ENCODE data around the gene TCAIM.
"Not testable (repeated sequence)": the region's sequence is repeated elsewhere in the genome, so short reads cannot be mapped to it uniquely, and the experiment has no call there.

TCAIM gene

DNA sequence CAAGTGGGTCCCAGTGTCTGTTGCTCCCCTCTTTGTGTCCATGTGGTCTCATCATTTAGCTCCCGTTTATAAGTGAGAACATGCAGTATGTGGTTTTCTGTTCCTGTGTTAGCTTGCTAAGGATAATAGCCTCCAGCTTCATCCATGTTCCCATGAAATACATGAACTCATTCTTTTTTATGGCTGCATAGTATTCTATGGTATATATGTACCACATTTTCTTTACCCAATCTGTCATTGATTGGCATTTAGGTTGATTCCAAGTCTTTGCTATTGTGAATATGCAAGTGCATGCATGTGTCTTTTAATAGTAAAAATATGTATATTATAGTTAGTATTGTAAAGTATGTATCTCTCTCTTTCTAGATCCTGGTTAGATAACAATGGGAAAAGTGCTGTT, 53.9 kb downstream of the TCAIM start:
- Histone ChIP-seq H3K4me2 (ENCODE audit: insufficient read depth, low read length) (no peak overlapping the region), H3K4me3 (ENCODE audit: low read depth in 1 of 2, low read length in 2 of 2) (no peak overlapping the region), H3K36me3 (ENCODE audit: insufficient read depth, low read length) (no peaks in the 10 kb centered on the region), H3K27me3 (ENCODE audit: insufficient read depth, low read length, poor library complexity) (no peaks in the 10 kb centered on the region), H3K9ac (ENCODE audit: low read depth, low read length) (no peak overlapping the region), H3K27ac (ENCODE audit: low read length) (no peak overlapping the region), H3K4me1 (ENCODE audit: insufficient read depth, low read length) (no peaks in the 10 kb centered on the region), H2AFZ (ENCODE audit: low read depth, low read length) (no peak overlapping the region), H3K9me3 (ENCODE audit: insufficient read depth, low read length, severe bottlenecking) (peaks cover 2% of the 10 kb centered on the region), H3K79me2 (ENCODE audit: insufficient read depth, low read length) (no peaks in the 10 kb centered on the region), H4K20me1 (ENCODE audit: insufficient read depth, low read length) (no peaks in the 10 kb centered on the region)
- no peak for DNase-seq
- TF ChIP-seq EZH2 (IDR thresholded peaks at IDR 0.05; ENCODE audit: borderline replicate concordance, low read depth, low read length, severe bottlenecking) (no peak), CTCF (IDR thresholded peaks at IDR 0.05; ENCODE audit: borderline replicate concordance, extremely low read depth, low read length, poor library complexity, severe bottlenecking) (no peak)
- no peak for ATAC-seq (ENCODE audit: insufficient read depth, low read depth)

DNA sequence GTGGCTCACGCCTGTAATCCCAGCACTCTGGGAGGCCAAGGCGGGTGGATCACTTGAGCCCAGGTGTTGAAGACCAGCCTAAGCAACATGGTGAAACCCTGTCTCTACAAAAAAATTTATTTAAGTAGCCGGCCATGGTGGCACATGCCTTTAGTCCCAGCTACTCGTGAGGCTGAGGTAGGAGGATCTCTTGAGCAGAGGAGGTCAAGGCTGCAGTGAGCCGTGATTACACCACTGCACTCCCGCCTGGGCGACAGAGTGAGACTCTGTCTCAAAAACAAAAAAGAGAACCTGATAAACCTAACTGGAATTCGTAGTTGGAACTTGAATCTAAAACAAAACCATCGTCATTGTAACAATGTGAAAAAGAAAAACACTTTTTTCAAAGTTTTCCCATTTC, 57.1 kb downstream of the TCAIM start:
- TF ChIP-seq CTCF (IDR thresholded peaks at IDR 0.05; ENCODE audit: borderline replicate concordance, extremely low read depth, low read length, poor library complexity, severe bottlenecking) = no peak
- TF ChIP-seq EZH2 (IDR thresholded peaks at IDR 0.05; ENCODE audit: borderline replicate concordance, low read depth, low read length, severe bottlenecking) = no peak
- Histone ChIP-seq H3K36me3 (ENCODE audit: insufficient read depth, low read length) (no peaks in the 10 kb centered on the region), H2AFZ (ENCODE audit: low read depth, low read length) (no peak overlapping the region), H3K4me2 (ENCODE audit: insufficient read depth, low read length) (no peak overlapping the region), H3K9me3 (ENCODE audit: insufficient read depth, low read length, severe bottlenecking) (no peaks in the 10 kb centered on the region), H3K27me3 (ENCODE audit: insufficient read depth, low read length, poor library complexity) (no peaks in the 10 kb centered on the region), H3K4me1 (ENCODE audit: insufficient read depth, low read length) (no peaks in the 10 kb centered on the region), H3K9ac (ENCODE audit: low read depth, low read length) (no peak overlapping the region), H3K79me2 (ENCODE audit: insufficient read depth, low read length) (no peaks in the 10 kb centered on the region), H4K20me1 (ENCODE audit: insufficient read depth, low read length) (no peaks in the 10 kb centered on the region), H3K27ac (ENCODE audit: low read length) (no peak overlapping the region), H3K4me3 (ENCODE audit: low read depth in 1 of 2, low read length in 2 of 2) (no peak overlapping the region)
- no peak for ATAC-seq (ENCODE audit: insufficient read depth, low read depth)
- DNase-seq = no peak

DNA sequence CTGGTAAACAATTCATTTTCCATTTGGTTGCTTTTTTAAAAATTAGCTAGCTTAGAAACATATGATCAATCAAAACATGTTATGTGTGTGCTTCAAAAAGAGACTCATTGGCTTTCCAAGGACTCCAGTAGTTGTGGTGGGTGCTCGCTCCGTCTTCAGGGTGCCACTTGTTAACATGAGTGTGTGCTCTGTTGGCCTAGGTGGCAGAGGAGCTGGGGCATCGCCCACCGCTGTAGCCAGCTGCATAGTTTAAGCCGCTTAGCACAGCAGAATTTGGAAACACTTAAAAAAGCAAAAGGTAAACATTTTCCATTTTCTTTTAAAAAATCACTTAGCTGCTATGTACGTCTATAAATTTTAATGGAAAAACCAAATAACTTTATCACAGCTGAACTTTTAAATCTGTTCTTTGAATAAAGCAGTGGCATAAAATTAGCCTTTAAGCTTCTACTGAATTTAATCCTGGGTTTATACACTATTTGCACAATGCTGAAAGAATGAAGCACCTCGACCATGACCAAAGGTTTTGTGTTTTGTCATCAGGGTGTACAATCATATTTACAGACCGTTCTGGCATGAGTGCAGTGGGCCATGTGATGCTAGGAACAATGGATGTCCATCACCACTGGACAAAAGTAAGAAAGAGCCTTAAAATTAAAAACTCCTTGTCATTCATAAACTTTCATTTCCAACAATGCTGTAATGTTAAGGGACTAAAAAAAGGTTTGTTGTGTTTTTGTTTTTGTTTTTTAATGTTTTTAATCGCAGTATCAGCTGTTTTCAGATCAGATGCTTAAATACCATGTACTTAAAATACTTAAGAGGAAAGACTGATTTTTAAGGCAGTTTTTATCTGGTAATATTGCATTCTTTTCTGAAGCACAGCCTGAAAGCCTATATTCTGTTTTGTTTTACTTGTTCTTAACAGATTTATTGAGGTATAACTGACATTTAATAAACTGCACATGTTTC, 57.9 kb downstream of the TCAIM start:
- Histone ChIP-seq H4K20me1 (ENCODE audit: insufficient read depth, low read length) (no peaks in the 10 kb centered on the region), H3K9me3 (ENCODE audit: insufficient read depth, low read length, severe bottlenecking) (no peaks in the 10 kb centered on the region), H3K4me2 (ENCODE audit: insufficient read depth, low read length) (no peak overlapping the region), H3K27ac (ENCODE audit: low read length) (no peak overlapping the region), H3K9ac (ENCODE audit: low read depth, low read length) (no peak overlapping the region), H3K4me1 (ENCODE audit: insufficient read depth, low read length) (no peaks in the 10 kb centered on the region), H3K4me3 (ENCODE audit: low read depth in 1 of 2, low read length in 2 of 2) (no peak overlapping the region), H3K79me2 (ENCODE audit: insufficient read depth, low read length) (no peaks in the 10 kb centered on the region), H3K27me3 (ENCODE audit: insufficient read depth, low read length, poor library complexity) (no peaks in the 10 kb centered on the region), H2AFZ (ENCODE audit: low read depth, low read length) (no peak overlapping the region), H3K36me3 (ENCODE audit: insufficient read depth, low read length) (no peaks in the 10 kb centered on the region)
- DNase-seq = no peak
- ATAC-seq (ENCODE audit: insufficient read depth, low read depth) = no peak
- TF ChIP-seq CTCF (IDR thresholded peaks at IDR 0.05; ENCODE audit: borderline replicate concordance, extremely low read depth, low read length, poor library complexity, severe bottlenecking) = no peak
- no peak for TF ChIP-seq EZH2 (IDR thresholded peaks at IDR 0.05; ENCODE audit: borderline replicate concordance, low read depth, low read length, severe bottlenecking)

- not testable (repeated sequence) for H3K36me3 ChIP-seq (ENCODE audit: insufficient read depth, low read length); H3K27ac ChIP-seq (ENCODE audit: low read length); H3K9ac ChIP-seq (ENCODE audit: low read depth, low read length); H3K27me3 ChIP-seq (ENCODE audit: insufficient read depth, low read length, poor library complexity); H4K20me1 ChIP-seq (ENCODE audit: insufficient read depth, low read length); H2AFZ ChIP-seq (ENCODE audit: low read depth, low read length); H3K4me1 ChIP-seq (ENCODE audit: insufficient read depth, low read length); H3K4me3 ChIP-seq (ENCODE audit: low read depth in 1 of 2, low read length in 2 of 2); H3K9me3 ChIP-seq (ENCODE audit: insufficient read depth, low read length, severe bottlenecking); DNase-seq; H3K4me2 ChIP-seq (ENCODE audit: insufficient read depth, low read length); H3K79me2 ChIP-seq (ENCODE audit: insufficient read depth, low read length); ATAC-seq (ENCODE audit: insufficient read depth, low read depth)
These were observed 59.7 kb downstream of the TCAIM start for GRCh38 chr3:44398271-44398670.
